ENCODE measurements around the gene TSKS. TPM values are rescaled to one million over a fixed set of nuclear protein-coding genes. Genes with fewer than 3 reads are reported as not detected.
"Not testable (repeated sequence)": the region's sequence is repeated elsewhere in the genome, so short reads cannot be mapped to it uniquely, and the experiment has no call there.

Gene TSKS
- total RNA-seq, 2 experiments from 2014 or later = 1.1 to 1.5 TPM

- DNase-seq (no peak), ATAC-seq (no peak)
- H3K36me3 Mint-ChIP-seq (ENCODE audit: low read depth) = no peaks in the 10 kb centered on the region
- no peaks in the 10 kb centered on the region for H3K9me3 Mint-ChIP-seq (ENCODE audit: insufficient read depth)
- ChIA-PET POLR2A (no interaction called here), CTCF (interaction anchor here (1.4 kb wide), 1 partner anchor 12 kb away, joined by 6 read pairs; no protein-coding TSS in a partner anchor)
- no peak overlapping the region for H3K4me3 Mint-ChIP-seq
- no peaks in the 10 kb centered on the region for H3K27me3 Mint-ChIP-seq (ENCODE audit: low read depth)
- no peak overlapping the region for H3K27ac Mint-ChIP-seq
- H3K4me1 Mint-ChIP-seq (ENCODE audit: low read depth) = peaks cover 3% of the 10 kb centered on the region
Observed at GRCh38 chr19:49730166-49730565, 32.9 kb downstream of the TSKS start.

GRCh38 chr19:49727217-49728030, 35.7 kb downstream of the TSKS start:
- Mint-ChIP-seq H3K36me3 (ENCODE audit: low read depth) (no peaks in the 10 kb centered on the region), H3K27ac (no peak overlapping the region), H3K27me3 (ENCODE audit: low read depth) (no peaks in the 10 kb centered on the region), H3K9me3 (ENCODE audit: insufficient read depth) (no peaks in the 10 kb centered on the region), H3K4me1 (ENCODE audit: low read depth) (peaks cover 3% of the 10 kb centered on the region), H3K4me3 (no peak overlapping the region)
- DNase-seq = no peak
- ChIA-PET POLR2A (no interaction called here), CTCF (interaction anchor here (2.8 kb wide), 1 partner anchor 9 kb away, joined by 9 read pairs; no protein-coding TSS in a partner anchor)
- ATAC-seq = no peak

- H3K36me3 Mint-ChIP-seq (ENCODE audit: low read depth); H3K9me3 Mint-ChIP-seq (ENCODE audit: insufficient read depth); H3K4me3 Mint-ChIP-seq; ATAC-seq; CTCF ChIA-PET; H3K27me3 Mint-ChIP-seq (ENCODE audit: low read depth); POLR2A ChIA-PET; DNase-seq; H3K27ac Mint-ChIP-seq: not testable (repeated sequence)
- H3K4me1 Mint-ChIP-seq (ENCODE audit: low read depth) = peaks cover 21% of the 10 kb centered on the region
Observed at GRCh38 chr19:49719420-49719819, 43.7 kb downstream of the TSKS start.

GRCh38 chr19:49718991-49719390, 44.1 kb downstream of the TSKS start:
- Mint-ChIP-seq H3K9me3 (ENCODE audit: insufficient read depth) (no peaks in the 10 kb centered on the region), H3K27ac (peak overlapping the region; percentile 20), H3K36me3 (ENCODE audit: low read depth) (no peaks in the 10 kb centered on the region), H3K4me3 (peak overlapping the region; percentile 30), H3K27me3 (ENCODE audit: low read depth) (no peaks in the 10 kb centered on the region), H3K4me1 (ENCODE audit: low read depth) (peaks cover 21% of the 10 kb centered on the region)
- no peak for DNase-seq
- ChIA-PET POLR2A (no interaction called here), CTCF (interaction anchor here (2.2 kb wide), 1 partner anchor 9 kb away, joined by 9 read pairs; no protein-coding TSS in a partner anchor)
- no peak for ATAC-seq

- Mint-ChIP-seq H3K27ac (no peak overlapping the region), H3K4me1 (ENCODE audit: low read depth) (peaks cover 21% of the 10 kb centered on the region)
- POLR2A ChIA-PET = interaction anchor here (1.3 to 1.5 kb wide), 3 partner anchors 40 to 46 kb away, joined by 3 to 4 read pairs (median 3); no protein-coding TSS in a partner anchor
Observed at GRCh38 chr19:49718511-49718910, 44.6 kb downstream of the TSKS start.

GRCh38 chr19:49716154-49716553, 47.0 kb downstream of the TSKS start:
- Mint-ChIP-seq H3K27me3 (ENCODE audit: low read depth) (no peaks in the 10 kb centered on the region), H3K9me3 (ENCODE audit: insufficient read depth) (no peaks in the 10 kb centered on the region), H3K27ac (peak overlapping the region; percentile 7), H3K4me1 (ENCODE audit: low read depth) (peaks cover 21% of the 10 kb centered on the region), H3K36me3 (ENCODE audit: low read depth) (no peaks in the 10 kb centered on the region), H3K4me3 (no peak overlapping the region)
- ATAC-seq (no peak), DNase-seq (no peak)
- ChIA-PET CTCF (interaction anchor here (0.6 to 2.3 kb wide), 4 partner anchors 40 to 465 kb away, joined by 3 to 26 read pairs (median 4); partner anchors contain the start of genes AP2A1 and PRMT1), POLR2A (interaction anchor here (0.9 kb wide), 1 partner anchor 103 kb away, joined by 3 read pairs; no protein-coding TSS in a partner anchor)

More at GRCh38 chr19:49718511-49718910, 44.6 kb downstream of the TSKS start:
- no peaks in the 10 kb centered on the region for H3K27me3 Mint-ChIP-seq (ENCODE audit: low read depth)
- peak overlapping the region; percentile 34 for H3K4me3 Mint-ChIP-seq
- ATAC-seq (no peak), DNase-seq (no peak)
- CTCF ChIA-PET = interaction anchor here (0.7 to 2.3 kb wide), 13 partner anchors 10 to 158 kb away, joined by 3 to 26 read pairs (median 6); partner anchors contain the start of genes AKT1S1, AP2A1 and SCAF1
- H3K36me3 Mint-ChIP-seq (ENCODE audit: low read depth) = no peaks in the 10 kb centered on the region
- no peaks in the 10 kb centered on the region for H3K9me3 Mint-ChIP-seq (ENCODE audit: insufficient read depth)

- CTCF ChIA-PET = no interaction called here
- Mint-ChIP-seq H3K4me3 (no peak overlapping the region), H3K4me1 (ENCODE audit: low read depth) (peaks cover 14% of the 10 kb centered on the region), H3K27ac (no peak overlapping the region), H3K36me3 (ENCODE audit: low read depth) (no peaks in the 10 kb centered on the region), H3K9me3 (ENCODE audit: insufficient read depth) (no peaks in the 10 kb centered on the region), H3K27me3 (ENCODE audit: low read depth) (peaks cover 4% of the 10 kb centered on the region)
- DNase-seq = no peak
- ATAC-seq = no peak
- POLR2A ChIA-PET = no interaction called here
Observed at GRCh38 chr19:49713236-49713845, 49.8 kb downstream of the TSKS start.

GRCh38 chr19:49712397-49712859, 50.7 kb downstream of the TSKS start:
- ChIA-PET CTCF (interaction anchor here (0.9 kb wide), 1 partner anchor 47 kb away, joined by 3 read pairs; no protein-coding TSS in a partner anchor), POLR2A (no interaction called here)
- H3K27ac Mint-ChIP-seq = no peak overlapping the region
- no peaks in the 10 kb centered on the region for H3K36me3 Mint-ChIP-seq (ENCODE audit: low read depth)
- no peak overlapping the region for H3K4me3 Mint-ChIP-seq
- ATAC-seq (no peak), DNase-seq (no peak)
- peaks cover 4% of the 10 kb centered on the region for H3K27me3 Mint-ChIP-seq (ENCODE audit: low read depth)
- H3K4me1 Mint-ChIP-seq (ENCODE audit: low read depth) = peaks cover 8% of the 10 kb centered on the region
- no peaks in the 10 kb centered on the region for H3K9me3 Mint-ChIP-seq (ENCODE audit: insufficient read depth)

GRCh38 chr19:49710372-49710951, 52.6 kb downstream of the TSKS start:
- Mint-ChIP-seq H3K27ac (no peak overlapping the region), H3K9me3 (ENCODE audit: insufficient read depth) (no peaks in the 10 kb centered on the region), H3K4me1 (ENCODE audit: low read depth) (no peaks in the 10 kb centered on the region), H3K4me3 (no peak overlapping the region), H3K27me3 (ENCODE audit: low read depth) (peaks cover 4% of the 10 kb centered on the region), H3K36me3 (ENCODE audit: low read depth) (no peaks in the 10 kb centered on the region)
- ATAC-seq (no peak), DNase-seq (no peak)
- CTCF ChIA-PET = no interaction called here
- POLR2A ChIA-PET = no interaction called here

- peaks cover 4% of the 10 kb centered on the region for H3K27me3 Mint-ChIP-seq (ENCODE audit: low read depth)
- ChIA-PET CTCF (interaction anchor here (1.1 kb wide), 1 partner anchor 12 kb away, joined by 4 read pairs; no protein-coding TSS in a partner anchor), POLR2A (no interaction called here)
- H3K36me3 Mint-ChIP-seq (ENCODE audit: low read depth) = no peaks in the 10 kb centered on the region
- no peak for ATAC-seq
- H3K9me3 Mint-ChIP-seq (ENCODE audit: insufficient read depth) = no peaks in the 10 kb centered on the region
- no peak overlapping the region for H3K27ac Mint-ChIP-seq
- H3K4me3 Mint-ChIP-seq = no peak overlapping the region
- no peak for DNase-seq
- H3K4me1 Mint-ChIP-seq (ENCODE audit: low read depth) = no peaks in the 10 kb centered on the region
Observed at GRCh38 chr19:49705919-49706318, 57.2 kb downstream of the TSKS start.

- DNase-seq = no peak
- ChIA-PET POLR2A (no interaction called here), CTCF (interaction anchor here (1.1 kb wide), 1 partner anchor 12 kb away, joined by 4 read pairs; no protein-coding TSS in a partner anchor)
- Mint-ChIP-seq H3K4me3 (no peak overlapping the region), H3K27me3 (ENCODE audit: low read depth) (peaks cover 4% of the 10 kb centered on the region), H3K4me1 (ENCODE audit: low read depth) (no peaks in the 10 kb centered on the region), H3K9me3 (ENCODE audit: insufficient read depth) (no peaks in the 10 kb centered on the region), H3K27ac (no peak overlapping the region), H3K36me3 (ENCODE audit: low read depth) (no peaks in the 10 kb centered on the region)
- no peak for ATAC-seq
Observed at GRCh38 chr19:49704888-49705642, 58.0 kb downstream of the TSKS start.
